Prostate gland (tissue), 2 donors: ENCODE data around the gene BIN1. TPM values are rescaled to one million over a fixed set of nuclear protein-coding genes. Genes with fewer than 3 reads are reported as not detected.

Experiments
- DNase-seq: peaks from one replicate; pipeline ENCODE4 v3.0.0-alpha.2; 2019; ENCODE audit warnings: low spot score
- H3K27ac ChIP-seq, 2 donors: fragments of 200-600 bp; sonication (generic); 2 replicates each; pipeline ENCODE4 v1.5.1; 2017 to 2019
- H3K27me3 ChIP-seq: fragments of 200-600 bp; sonication (generic); replicated peaks from 2 replicates; pipeline ENCODE4 v1.5.1; 2019; ENCODE audit not compliant: insufficient read depth
- H3K36me3 ChIP-seq, 2 donors: fragments of 200-600 bp; sonication (generic); 1 replicate in 1 of 2; 2 replicates in 1 of 2; pipeline versions ENCODE4 v1.5.1 to v1.8.1; 2017 to 2019
- H3K4me1 ChIP-seq: fragments of 200-600 bp; sonication (generic); replicated peaks from 2 replicates; pipeline ENCODE4 v1.5.1; 2019
- H3K4me3 ChIP-seq, 2 donors: fragments of 200-600 bp; sonication (generic); 2 replicates each; pipeline ENCODE4 v1.5.1; 2017 to 2019
- H3K9me3 ChIP-seq: fragments of 200-600 bp; sonication (generic); 2 replicates; pipeline ENCODE4 v1.5.1; 2017
- CTCF ChIP-seq, 4 experiments: fragments of 200-600 bp in 2 of 4; fragments of 450-650 bp in 2 of 4; sonication (generic) in 2 of 4; IDR thresholded peaks; 1 replicate in 3 of 4; 2 replicates in 1 of 4; pipeline ENCODE4 v1.5.1; 2016 to 2019; ENCODE audit warnings: antibody characterized with exemption in 4 of 4, mild to moderate bottlenecking in 2 of 4, moderate library complexity in 2 of 4
- POLR2A ChIP-seq: fragments of 450-650 bp; IDR thresholded peaks from one replicate; pipeline ENCODE4 v1.6.1; 2016; ENCODE audit warnings: antibody characterized with exemption, mild to moderate bottlenecking
- POLR2AphosphoS5 ChIP-seq: sonication (generic); formaldehyde crosslinking; IDR thresholded peaks from one replicate; pipeline ENCODE4 v1.6.1; 2017; ENCODE audit warnings: antibody characterized with exemption
- WGBS: methylation state at CpG from one replicate; pipeline ENCODE4 v1.1.5; 2018; 5-methylcytosine and 5-hydroxymethylcytosine counted together
- intact Hi-C: fragments of 100-400 bp; cut with DNase I; formaldehyde crosslinking; loops from one replicate; pipeline ENCODE4 v1.14.2; 2022
- total RNA-seq, 2 donors: library from RNA; depleted of rRNA; stranded (reverse); fragments of >200 nt; gene quantifications; one replicate each; pipeline ENCODE4 v1.1.0, GENCODE V29; 2016

Gene BIN1
- total RNA-seq, 2 donors from 2014 or later, result 65.6 to 70.1 TPM

GRCh38 chr2:127027715-127028114 is 79.2 kb downstream of the BIN1 start:
- Histone ChIP-seq H3K36me3 (no peaks in the 10 kb centered on the region), H3K27ac (no peak overlapping the region), H3K27me3 (peaks cover 3% of the 10 kb centered on the region), H3K4me3 (no peak overlapping the region), H3K9me3 (no peaks in the 10 kb centered on the region), H3K4me1 (no peaks in the 10 kb centered on the region)
- DNase-seq, result no peak
- intact Hi-C loops, result no loop called here
- TF ChIP-seq CTCF (IDR thresholded peaks at IDR 0.05) (no peak), POLR2AphosphoS5 (no peak), POLR2A (no peak)
- 82% methylated on average over 2 of the region's 2 CpGs for WGBS

- TF ChIP-seq POLR2AphosphoS5 (no peak), CTCF (IDR thresholded peaks at IDR 0.05) (peak in 1 of 4 experiments; percentile 10), POLR2A (no peak)
- Histone ChIP-seq H3K27me3 (peaks cover 3% of the 10 kb centered on the region), H3K36me3 (no peaks in the 10 kb centered on the region), H3K27ac (no peak overlapping the region), H3K4me3 (peak overlapping the region; percentile 25), H3K9me3 (no peaks in the 10 kb centered on the region), H3K4me1 (no peaks in the 10 kb centered on the region)
- WGBS, result 2% methylated on average over 35 of the region's 39 CpGs
- no peak for DNase-seq
- intact Hi-C loops, result no loop called here
These were observed 81.4 kb downstream of the BIN1 start for GRCh38 chr2:127025359-127026166.

- H3K4me1 ChIP-seq, result no peaks in the 10 kb centered on the region
- no peak for TF ChIP-seq POLR2AphosphoS5
- TF ChIP-seq POLR2A, result no peak
- no peak for TF ChIP-seq CTCF (IDR thresholded peaks at IDR 0.05)
- no peaks in the 10 kb centered on the region for H3K36me3 ChIP-seq
- intact Hi-C loops, result no loop called here
- peaks cover 3% of the 10 kb centered on the region for H3K27me3 ChIP-seq
- peak overlapping the region; percentile 25 for H3K4me3 ChIP-seq
- WGBS, result 5% methylated on average over 29 of the region's 29 CpGs
- H3K9me3 ChIP-seq, result no peaks in the 10 kb centered on the region
- no peak for DNase-seq
- no peak overlapping the region for H3K27ac ChIP-seq
These were observed 82.1 kb downstream of the BIN1 start for GRCh38 chr2:127024769-127025358.

- Histone ChIP-seq H3K27me3 (peaks cover 3% of the 10 kb centered on the region), H3K4me3 (no peak overlapping the region), H3K36me3 (no peaks in the 10 kb centered on the region), H3K4me1 (no peaks in the 10 kb centered on the region), H3K27ac (no peak overlapping the region), H3K9me3 (no peaks in the 10 kb centered on the region)
- 100% methylated on average over 1 of the region's 1 CpG for WGBS
- DNase-seq, result no peak
- intact Hi-C loops, result no loop called here
- TF ChIP-seq POLR2AphosphoS5 (no peak), CTCF (IDR thresholded peaks at IDR 0.05) (no peak), POLR2A (no peak)
These were observed 83.5 kb downstream of the BIN1 start for GRCh38 chr2:127023504-127023903.

- no peak for DNase-seq
- Histone ChIP-seq H3K4me3 (no peak overlapping the region), H3K27me3 (no peaks in the 10 kb centered on the region), H3K9me3 (no peaks in the 10 kb centered on the region), H3K36me3 (no peaks in the 10 kb centered on the region), H3K4me1 (no peaks in the 10 kb centered on the region), H3K27ac (no peak overlapping the region)
- 91% methylated on average over 10 of the region's 10 CpGs for whole genome bisulfite sequencing
- TF ChIP-seq CTCF (IDR thresholded peaks at IDR 0.05), result no peak
- TF ChIP-seq POLR2A, result no peak
- no peak for TF ChIP-seq POLR2AphosphoS5
- intact Hi-C loops, result no loop called here
These were observed 84.1 kb downstream of the BIN1 start for GRCh38 chr2:127022817-127023216.
